Right lobe of liver (tissue), 6 donors: Measurements from ENCODE around the gene GARIN5A. TPM values are rescaled to one million over a fixed set of nuclear protein-coding genes. Genes with fewer than 3 reads are reported as not detected.

Experiments used
- ATAC-seq, 4 donors: fragments of 200-7000 bp; cut with Tn5 transposase; one replicate each; pipeline ENCODE4 v1.9.1; 2020; ENCODE audit warnings: mild to moderate bottlenecking in 4 of 4, moderate library complexity in 4 of 4
- DNase-seq, 3 donors: peaks; one replicate each; pipeline ENCODE4 v3.0.0-alpha.2; 2020
- H3K27ac ChIP-seq, 3 donors: fragments of 200-600 bp; one replicate each; pipeline ENCODE4 v1.8.0; 2022
- H3K27me3 ChIP-seq, 2 donors: fragments of 200-600 bp; one replicate each; pipeline ENCODE4 v1.8.0; 2022
- H3K36me3 ChIP-seq, 4 donors: fragments of 200-600 bp; sonication (generic) in 1 of 4; one replicate each; pipeline versions ENCODE4 v1.5.1 to v1.8.0; 2017 to 2022; ENCODE audit warnings: control low read depth in 1 of 4
- H3K4me1 ChIP-seq, 4 donors: fragments of 200-600 bp; sonication (generic) in 1 of 4; one replicate each; pipeline versions ENCODE4 v1.5.1 to v1.8.0; 2017 to 2022; ENCODE audit warnings: control low read depth in 1 of 4
- H3K4me3 ChIP-seq, 3 donors: fragments of 200-600 bp; one replicate each; pipeline ENCODE4 v1.8.0; 2022
- H3K9me3 ChIP-seq, 4 donors: fragments of 200-600 bp; sonication (generic) in 1 of 4; one replicate each; pipeline versions ENCODE4 v1.5.1 to v1.8.0; 2017 to 2022; ENCODE audit warnings: control low read depth in 1 of 4
- CTCF ChIP-seq, 4 donors: fragments of 200-600 bp in 3 of 4; fragments of 450-650 bp in 1 of 4; IDR thresholded peaks; one replicate each; pipeline versions ENCODE4 v1.5.1 to v1.8.0; 2016 to 2022; ENCODE audit warnings: antibody characterized with exemption in 4 of 4, mild to moderate bottlenecking in 2 of 4
- POLR2A ChIP-seq: fragments of 450-650 bp; IDR thresholded peaks from one replicate; pipeline ENCODE4 v1.6.1; 2017; ENCODE audit warnings: antibody characterized with exemption, mild to moderate bottlenecking
- WGBS: methylation state at CpG from one replicate; pipeline ENCODE4 v1.1.6; 2018; ENCODE audit warnings: low coverage, low lambda C conversion rate; ENCODE audit not compliant: insufficient coverage; ENCODE audit errors: missing lambda C conversion rate; 5-methylcytosine and 5-hydroxymethylcytosine counted together
- intact Hi-C, 2 donors: fragments of 100-400 bp; cut with DNase I; formaldehyde crosslinking; loops; one replicate each; pipeline versions ENCODE4 v1.11.2 to v1.14.1; 2022
- total RNA-seq, 6 experiments: library from RNA; depleted of rRNA in 2 of 6; stranded (reverse); fragments of >200 nt in 2 of 6; fragmentation: NEBNext Ultra II Directional in 3 of 6; extraction: Animal tissue kit (Norgen Biotek cat#: 25700) in 3 of 6; gene quantifications; one replicate each; pipeline versions ENCODE4 v1.1.0 to v1.2.4, GENCODE V29; 2016 to 2023
- donor health status: DM: no; HTN: yes; CAD: no.
- donor health status: DM: no; HTN: no; CAD: no.
- donor health status: DM: no; HTN: no; CAD: no.
- donor health status: DM: no; HTN: yes; CAD: no.
- donor health status: DM: no; HTN: yes; CAD: no.

Gene GARIN5A
- total RNA-seq, 6 experiments from 2014 or later: 0.68 to 2.3 (median 1.5) TPM

- Histone ChIP-seq H3K4me1 (peaks cover 0 to 4% (median 0%) of the 10 kb centered on the region in 4 donors), H3K27me3 (no peaks in the 10 kb centered on the region), H3K4me3 (no peak overlapping the region), H3K9me3 (no peaks in the 10 kb centered on the region), H3K27ac (no peak overlapping the region), H3K36me3 (no peaks in the 10 kb centered on the region)
- intact Hi-C loops: no loop called here
- DNase-seq (no peak), ATAC-seq (no peak)
- WGBS: 29% methylated on average over 8 of the region's 13 CpGs
- TF ChIP-seq POLR2A (no peak), CTCF (IDR thresholded peaks at IDR 0.05) (no peak)
These were observed 16.4 kb downstream of the GARIN5A start for GRCh38 chr19:50460161-50460765.

- ATAC-seq (no peak), DNase-seq (no peak)
- H3K9me3 ChIP-seq: no peaks in the 10 kb centered on the region
- WGBS: 71% methylated on average over 1 of the region's 1 CpG
- H3K27ac ChIP-seq: no peak overlapping the region
- H3K4me1 ChIP-seq: no peaks in the 10 kb centered on the region
- intact Hi-C loops: loop anchor here in 1 of 2 donors (10.0 kb wide), 1 partner anchor 85 kb away; the partner anchor contains the start of gene NR1H2
- no peaks in the 10 kb centered on the region for H3K36me3 ChIP-seq
- no peaks in the 10 kb centered on the region for H3K27me3 ChIP-seq
- TF ChIP-seq CTCF (IDR thresholded peaks at IDR 0.05) (no peak), POLR2A (no peak)
- no peak overlapping the region for H3K4me3 ChIP-seq
These were observed 17.0 kb downstream of the GARIN5A start for GRCh38 chr19:50459638-50460037.

GRCh38 chr19:50459067-50459456 lies 17.6 kb downstream of the GARIN5A start:
- ATAC-seq (no peak), DNase-seq (no peak)
- Histone ChIP-seq H3K9me3 (no peaks in the 10 kb centered on the region), H3K27ac (no peak overlapping the region), H3K36me3 (no peaks in the 10 kb centered on the region), H3K27me3 (no peaks in the 10 kb centered on the region), H3K4me1 (no peaks in the 10 kb centered on the region), H3K4me3 (no peak overlapping the region)
- no peak for TF ChIP-seq CTCF (IDR thresholded peaks at IDR 0.05)
- no peak for TF ChIP-seq POLR2A
- WGBS: 59% methylated on average over 20 of the region's 32 CpGs
- intact Hi-C loops: loop anchor here in 1 of 2 donors (10.0 kb wide), 1 partner anchor 84 kb away; the partner anchor contains the start of gene NR1H2

GRCh38 chr19:50458396-50459066 lies 18.1 kb downstream of the GARIN5A start:
- Histone ChIP-seq H3K4me3 (no peak overlapping the region), H3K36me3 (no peaks in the 10 kb centered on the region), H3K4me1 (no peaks in the 10 kb centered on the region), H3K27me3 (no peaks in the 10 kb centered on the region), H3K27ac (no peak overlapping the region), H3K9me3 (no peaks in the 10 kb centered on the region)
- intact Hi-C loops: loop anchor here in 1 of 2 donors (10.0 kb wide), 1 partner anchor 84 kb away; the partner anchor contains the start of gene NR1H2
- ATAC-seq (no peak), DNase-seq (no peak)
- no peak for TF ChIP-seq CTCF (IDR thresholded peaks at IDR 0.05)
- no peak for TF ChIP-seq POLR2A
- WGBS: 59% methylated on average over 17 of the region's 50 CpGs
